Thymus (tissue), 11 donors: ENCODE measurements around the gene OTUD3. TPM values are rescaled to one million over a fixed set of nuclear protein-coding genes. Genes with fewer than 3 reads are reported as not detected.

Experiments
- DNase-seq, 9 donors: peaks; one replicate each; pipeline ENCODE4 v3.0.0-alpha.2; 2013; ENCODE audit warnings: low spot score in 9 of 9, low read depth in 6 of 9, missing footprints in 1 of 9
- H3K27ac ChIP-seq, 2 donors: one replicate each; pipeline ENCODE4 v1.5.1; 2013; ENCODE audit warnings: control low read depth in 1 of 2, low read depth in 1 of 2, low read length in 1 of 2, mild to moderate bottlenecking in 1 of 2, moderate library complexity in 1 of 2
- H3K27me3 ChIP-seq, 2 donors: one replicate each; pipeline ENCODE4 v1.5.1; 2013; ENCODE audit warnings: low read length in 1 of 2; ENCODE audit not compliant: control insufficient read depth in 2 of 2, insufficient read depth in 1 of 2
- H3K36me3 ChIP-seq, 2 donors: one replicate each; pipeline ENCODE4 v1.5.1; 2013; ENCODE audit warnings: low read length in 1 of 2, mild to moderate bottlenecking in 1 of 2, moderate library complexity in 1 of 2; ENCODE audit not compliant: control insufficient read depth in 2 of 2, insufficient read depth in 2 of 2
- H3K4me1 ChIP-seq, 2 donors: one replicate each; pipeline ENCODE4 v1.5.1; 2013; ENCODE audit warnings: low read length in 2 of 2; ENCODE audit not compliant: control insufficient read depth in 2 of 2, insufficient read depth in 2 of 2
- H3K4me3 ChIP-seq, 2 donors: one replicate each; pipeline ENCODE4 v1.5.1; 2013; ENCODE audit warnings: low read length in 2 of 2, control low read depth in 1 of 2, mild to moderate bottlenecking in 1 of 2
- H3K9me3 ChIP-seq, 2 donors: one replicate each; pipeline ENCODE4 v1.5.1; 2013; ENCODE audit warnings: low read length in 1 of 2, mild to moderate bottlenecking in 1 of 2; ENCODE audit not compliant: control insufficient read depth in 2 of 2, insufficient read depth in 1 of 2
- WGBS: extraction: QIAGEN DNeasy Blood & Tissue Kit; methylation state at CpG from one replicate; pipeline ENCODE4 v1.1.7; 2013; 5-methylcytosine and 5-hydroxymethylcytosine counted together
- polyA plus RNA-seq: library from polyadenylated mRNA; stranded (reverse); fragments of 200-250 nt; gene quantifications from one replicate; pipeline ENCODE4 v1.2.3, GENCODE V29; 2013
- total RNA-seq: library from RNA; stranded (reverse); fragments of 120-200 nt; gene quantifications from one replicate; pipeline ENCODE4 v1.2.4, GENCODE V29; 2013
- donor health status: healthy.

Gene OTUD3
- total and polyA plus RNA-seq, 2 donors = 3.6 to 3.7 TPM

DNA sequence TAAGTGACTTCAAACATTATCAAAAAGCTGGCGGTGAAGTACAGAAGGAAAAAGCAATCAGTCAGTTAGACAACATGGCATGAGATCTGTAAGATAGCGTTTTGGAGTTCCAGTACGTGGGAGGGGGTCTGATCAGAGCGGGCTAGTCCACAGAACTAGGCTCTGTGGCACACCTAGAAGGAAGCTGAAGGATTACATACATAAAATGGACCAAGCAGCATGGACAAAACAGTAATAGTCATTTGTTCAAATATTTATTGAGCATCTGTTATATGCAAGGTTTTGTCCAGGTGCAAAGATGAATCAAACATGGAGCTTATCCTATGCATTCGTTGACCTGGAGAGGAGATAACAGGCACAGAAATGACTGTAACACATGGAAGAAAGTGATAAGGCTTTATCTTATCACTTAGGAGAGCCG lies 64.1 kb downstream of the OTUD3 start:
- Histone ChIP-seq H3K36me3 (no peaks in the 10 kb centered on the region), H3K4me1 (no peaks in the 10 kb centered on the region), H3K27ac (no peak overlapping the region), H3K9me3 (no peaks in the 10 kb centered on the region), H3K27me3 (no peaks in the 10 kb centered on the region), H3K4me3 (no peak overlapping the region)
- DNase-seq = no peak
- 66% methylated on average over 6 of the region's 6 CpGs for whole genome bisulfite sequencing

DNA sequence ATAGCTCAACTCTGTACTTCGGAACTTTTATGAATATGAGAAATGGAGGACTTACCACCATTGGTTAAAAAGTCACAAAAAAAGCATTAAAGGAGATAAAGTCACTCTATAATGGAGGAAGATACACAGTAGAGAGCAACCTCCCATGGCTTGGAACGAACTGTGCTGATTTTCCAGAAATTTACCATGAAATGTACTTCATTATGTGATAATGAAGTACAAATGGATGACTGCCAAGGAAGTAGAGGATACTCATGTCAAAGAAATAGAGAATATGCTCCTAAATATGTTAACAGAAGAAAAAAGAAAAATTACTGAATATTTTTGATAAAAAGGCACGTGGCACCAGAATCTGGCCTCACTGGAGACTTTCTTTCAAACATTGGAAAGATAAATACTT lies 64.8 kb downstream of the OTUD3 start:
- Histone ChIP-seq H3K36me3 (no peaks in the 10 kb centered on the region), H3K4me3 (no peak overlapping the region), H3K27me3 (no peaks in the 10 kb centered on the region), H3K9me3 (no peaks in the 10 kb centered on the region), H3K27ac (no peak overlapping the region), H3K4me1 (no peaks in the 10 kb centered on the region)
- DNase-seq = no peak
- 92% methylated on average over 3 of the region's 3 CpGs for WGBS

DNA sequence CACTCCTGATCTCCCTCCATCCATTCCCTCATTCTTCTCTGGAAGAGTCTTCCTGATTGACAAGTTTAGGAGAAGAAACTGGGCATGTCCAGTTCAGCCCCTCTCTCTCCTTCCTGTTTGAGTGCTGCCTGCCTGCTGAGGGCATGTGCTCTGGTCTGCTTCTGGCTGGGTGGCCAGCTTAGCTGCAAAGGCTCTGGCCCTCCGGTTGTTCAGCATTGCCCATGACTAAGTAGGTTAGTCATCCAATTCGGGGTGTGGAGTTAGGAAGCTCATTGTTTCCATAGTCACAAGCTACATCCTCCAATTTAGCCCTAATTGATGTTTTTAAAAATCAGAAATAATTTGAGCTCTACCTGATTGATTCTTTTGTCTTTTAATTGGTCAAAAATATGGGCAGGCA lies 66.8 kb downstream of the OTUD3 start:
- WGBS = 79% methylated on average over 2 of the region's 2 CpGs
- Histone ChIP-seq H3K9me3 (no peaks in the 10 kb centered on the region), H3K27ac (no peak overlapping the region), H3K27me3 (no peaks in the 10 kb centered on the region), H3K4me1 (no peaks in the 10 kb centered on the region), H3K4me3 (no peak overlapping the region), H3K36me3 (no peaks in the 10 kb centered on the region)
- DNase-seq = no peak

- Histone ChIP-seq H3K27ac (no peak overlapping the region), H3K4me1 (no peaks in the 10 kb centered on the region), H3K4me3 (no peak overlapping the region), H3K36me3 (no peaks in the 10 kb centered on the region), H3K9me3 (no peaks in the 10 kb centered on the region), H3K27me3 (no peaks in the 10 kb centered on the region)
- WGBS = 97% methylated on average over 2 of the region's 2 CpGs
- DNase-seq = no peak
Measured at GRCh38 chr1:19954059-19954458, 71.9 kb downstream of the OTUD3 start.

DNA sequence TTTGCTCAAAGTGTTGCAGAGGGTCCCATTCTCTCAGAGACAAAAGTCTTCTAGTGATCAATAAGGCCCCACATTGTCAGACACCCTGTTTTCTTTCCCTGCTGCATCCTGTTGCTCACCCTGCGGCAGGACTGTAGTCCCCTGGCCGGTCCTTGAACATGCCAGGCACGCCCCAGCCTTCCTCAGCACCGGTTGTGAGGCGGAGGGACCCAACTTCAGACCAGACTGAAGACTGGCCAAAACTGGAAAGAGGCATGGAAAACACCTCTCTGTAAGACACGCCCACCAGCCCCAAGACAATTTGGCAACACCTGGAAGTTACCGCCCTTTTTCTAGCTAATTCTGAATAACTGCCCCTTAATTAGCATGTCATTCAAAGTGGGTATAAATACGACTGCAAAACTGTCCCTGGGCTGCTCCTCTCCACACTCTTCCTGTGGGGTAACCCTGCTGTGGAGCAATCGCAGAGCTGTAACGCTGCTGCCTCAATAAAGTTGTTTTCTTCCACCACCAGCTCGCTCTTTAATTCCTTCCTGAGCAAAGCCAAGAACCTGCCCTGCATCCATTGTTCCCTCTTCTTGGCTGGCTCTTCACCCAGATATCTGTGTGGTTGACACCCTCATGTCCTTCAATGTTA lies 73.5 kb downstream of the OTUD3 start:
- DNase-seq = no peak
- Histone ChIP-seq H3K9me3 (no peaks in the 10 kb centered on the region), H3K36me3 (no peaks in the 10 kb centered on the region), H3K4me3 (no peak overlapping the region), H3K4me1 (no peaks in the 10 kb centered on the region), H3K27me3 (no peaks in the 10 kb centered on the region), H3K27ac (no peak overlapping the region)
- 68% methylated on average over 11 of the region's 11 CpGs for WGBS

- 88% methylated on average over 4 of the region's 4 CpGs for WGBS
- Histone ChIP-seq H3K4me3 (no peak overlapping the region), H3K9me3 (no peaks in the 10 kb centered on the region), H3K27ac (no peak overlapping the region), H3K36me3 (no peaks in the 10 kb centered on the region), H3K4me1 (no peaks in the 10 kb centered on the region), H3K27me3 (no peaks in the 10 kb centered on the region)
- DNase-seq = no peak
Measured at GRCh38 chr1:19957779-19958178, 75.6 kb downstream of the OTUD3 start.

DNA sequence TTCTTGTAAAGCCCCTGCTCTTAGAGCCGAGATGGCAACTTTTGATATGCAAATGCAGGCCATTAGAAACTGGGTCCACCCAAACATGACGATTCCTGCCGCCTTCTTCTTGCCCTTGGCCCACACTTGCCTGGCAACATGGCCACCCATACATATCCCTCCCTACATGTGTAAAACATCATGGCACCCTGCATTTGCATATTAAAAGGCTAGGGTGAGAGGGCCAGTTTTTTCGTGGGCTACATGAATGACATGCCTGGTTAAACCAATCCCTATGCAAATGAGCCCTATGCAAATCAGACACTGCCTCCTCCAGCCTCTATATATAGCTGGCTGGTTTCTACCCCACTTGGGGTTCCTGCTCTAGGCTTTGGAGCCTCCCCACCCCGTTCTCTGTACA lies 78.4 kb downstream of the OTUD3 start:
- Histone ChIP-seq H3K27ac (no peak overlapping the region), H3K9me3 (no peaks in the 10 kb centered on the region), H3K36me3 (no peaks in the 10 kb centered on the region), H3K4me3 (no peak overlapping the region), H3K27me3 (no peaks in the 10 kb centered on the region), H3K4me1 (no peaks in the 10 kb centered on the region)
- no peak for DNase-seq
- WGBS = 48% methylated on average over 5 of the region's 5 CpGs

Other genes starting within 250 kb of the OTUD3 start
- gene NBL1, start 238.1 kb upstream of the OTUD3 start, total RNA-seq = 21.7 TPM
- 47.6 TPM for gene NBL1, start 238.1 kb upstream of the OTUD3 start, polyA plus RNA-seq
- gene HTR6, start 217.5 kb upstream of the OTUD3 start, total RNA-seq = not detected
- gene HTR6, start 217.5 kb upstream of the OTUD3 start, polyA plus RNA-seq = 0.02 TPM
- gene TMCO4, start 82.5 kb upstream of the OTUD3 start, total RNA-seq = 6.0 TPM
- 11.5 TPM for gene TMCO4, start 82.5 kb upstream of the OTUD3 start, polyA plus RNA-seq
- 0.14 TPM for gene RNF186, start 67.1 kb upstream of the OTUD3 start, total RNA-seq
- 0.34 TPM for gene RNF186, start 67.1 kb upstream of the OTUD3 start, polyA plus RNA-seq
- not detected for gene PLA2G2E, start 41.2 kb downstream of the OTUD3 start, total RNA-seq
- not detected for gene PLA2G2E, start 41.2 kb downstream of the OTUD3 start, polyA plus RNA-seq
- gene PLA2G2A, start 97.2 kb downstream of the OTUD3 start, total RNA-seq = 0.28 TPM
- gene PLA2G2A, start 97.2 kb downstream of the OTUD3 start, polyA plus RNA-seq = 84.5 TPM
- gene PLA2G5, start 187.8 kb downstream of the OTUD3 start, total RNA-seq = 0.09 TPM
- gene PLA2G5, start 187.8 kb downstream of the OTUD3 start, polyA plus RNA-seq = 1.6 TPM
- 0.52 TPM for gene PLA2G2D, start 237.1 kb downstream of the OTUD3 start, total RNA-seq
- gene PLA2G2D, start 237.1 kb downstream of the OTUD3 start, polyA plus RNA-seq = 1.6 TPM